ENCODE data around the gene CSRP1.
A peak's percentile ranks its signal among the peaks of the same experiment; 100 is the strongest.
"Not testable (repeated sequence)": the region's sequence is repeated elsewhere in the genome, so short reads cannot be mapped to it uniquely, and the experiment has no call there.

The CSRP1 gene

DNA sequence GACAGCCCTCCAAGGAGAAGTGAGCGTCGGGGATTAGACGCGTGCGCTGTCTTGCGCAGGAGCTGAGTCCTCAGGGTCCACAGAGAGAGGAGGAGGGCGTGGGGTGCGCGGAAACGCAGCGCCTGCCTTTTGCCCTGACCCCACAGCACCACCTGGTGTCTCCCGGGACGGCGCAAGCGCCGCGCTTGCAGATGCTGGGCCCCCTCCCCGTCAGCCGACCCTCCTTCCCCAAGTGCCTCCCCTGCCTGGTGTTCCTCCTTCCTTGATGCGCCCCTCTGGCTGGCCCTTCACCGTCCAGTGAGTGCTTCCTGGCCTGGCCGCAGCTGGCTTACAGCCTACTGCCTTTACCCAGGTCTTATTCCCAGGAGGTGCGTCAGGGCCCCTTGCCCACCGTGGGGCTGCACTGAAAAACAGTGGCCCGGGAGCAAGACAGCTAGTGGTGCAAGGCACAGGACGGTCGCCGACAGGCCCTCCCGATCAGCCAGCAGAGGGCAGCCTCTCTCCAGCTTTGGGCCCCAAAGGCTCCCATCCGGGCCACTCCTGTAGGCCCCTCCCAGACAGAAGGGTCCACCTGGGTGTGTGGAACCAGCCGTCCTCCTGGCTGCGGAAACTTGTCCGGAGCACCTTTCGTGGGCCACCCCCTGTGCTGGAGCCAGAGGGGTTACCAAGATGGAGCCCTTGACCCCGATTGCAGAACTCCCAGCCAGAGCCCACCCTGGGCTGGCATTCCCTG is 25.0 kb downstream of the CSRP1 start:
- DNase-seq: peak in 55 of 56 donors; percentile 37 to 91 (median 79)

DNA sequence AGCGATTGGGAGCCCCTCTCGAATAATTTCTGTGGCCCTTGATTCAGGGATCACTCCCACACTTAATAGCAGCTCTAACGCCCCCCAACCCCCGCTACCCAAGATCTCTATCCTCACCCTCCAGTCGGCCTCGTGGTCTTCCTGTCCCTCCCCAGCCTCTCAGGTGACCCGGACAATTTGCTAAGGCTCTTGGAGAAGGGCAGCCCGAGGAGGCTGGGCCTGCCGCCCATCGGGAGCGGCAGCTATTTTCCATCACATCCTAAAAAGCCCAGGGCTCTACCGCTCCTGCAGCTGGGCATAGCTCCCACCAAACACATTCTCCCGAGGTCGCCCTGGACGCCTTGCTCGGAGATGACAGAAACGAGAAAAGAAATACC is 25.9 kb downstream of the CSRP1 start:
- no peak for DNase-seq

DNA sequence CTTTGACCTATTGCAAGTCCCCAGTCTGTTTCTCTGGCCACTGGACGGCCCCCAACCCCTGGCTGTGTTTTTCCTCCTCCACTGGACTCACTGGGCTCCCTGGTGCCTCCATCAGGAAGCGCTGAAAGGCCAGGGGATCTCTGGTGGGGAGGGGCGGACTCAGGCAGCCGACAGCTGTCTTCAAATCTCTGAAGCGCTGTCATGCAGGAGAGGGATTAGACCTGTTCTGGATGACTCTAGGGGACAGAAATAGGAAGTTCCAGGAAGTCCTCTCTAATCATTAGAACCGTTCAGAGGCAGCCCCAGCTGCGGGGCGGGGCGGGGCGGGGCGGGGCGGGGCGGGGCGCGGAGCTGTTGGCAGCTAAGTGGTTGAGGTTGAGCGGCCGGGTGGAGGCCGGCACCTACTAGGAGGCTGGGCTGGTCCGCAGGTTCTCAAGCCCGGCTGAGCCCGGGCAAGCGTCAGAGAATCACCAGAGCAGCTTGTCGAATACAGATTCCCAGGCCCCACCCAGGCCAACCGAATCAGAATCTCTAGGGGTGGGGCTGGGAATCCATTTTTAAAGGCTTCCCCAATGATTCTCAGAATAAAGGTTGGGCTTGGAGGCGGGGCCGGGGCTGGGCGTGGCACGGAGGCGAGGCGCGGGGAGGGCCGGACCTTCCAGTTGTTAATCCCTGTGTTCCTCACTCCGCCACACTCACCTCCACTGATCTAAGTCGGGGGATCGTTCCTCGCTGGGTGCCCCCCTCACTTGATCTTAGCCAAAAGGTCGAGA is 26.5 kb downstream of the CSRP1 start:
- DNase-seq: peak in 31 of 56 donors; percentile 21 to 74 (median 52)

DNA sequence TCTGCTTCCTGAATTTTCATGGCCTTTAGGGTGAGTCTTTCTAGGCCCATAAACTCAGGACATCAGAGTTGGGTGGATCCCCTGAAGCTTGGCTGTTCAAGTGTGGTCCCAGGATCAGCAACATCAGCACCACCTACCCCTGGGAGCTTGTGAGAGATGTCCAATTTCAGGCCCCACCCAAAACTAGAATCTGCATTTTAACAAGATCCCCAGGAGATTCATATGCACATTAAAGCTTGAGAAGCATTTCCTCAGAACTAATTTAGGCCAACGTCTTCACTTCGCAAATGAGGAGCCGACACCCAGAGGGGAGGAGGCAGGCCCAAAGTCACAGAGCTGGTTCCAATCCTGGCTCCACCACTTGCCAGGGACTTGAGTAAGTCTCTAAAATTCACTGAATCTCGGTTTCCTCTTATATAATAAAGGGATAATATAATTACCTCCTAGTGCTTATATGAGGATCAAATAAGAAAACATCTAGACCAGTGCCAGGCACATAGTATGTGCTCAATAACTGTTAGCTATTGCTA is 27.7 kb downstream of the CSRP1 start:
- DNase-seq: no peak

DNA sequence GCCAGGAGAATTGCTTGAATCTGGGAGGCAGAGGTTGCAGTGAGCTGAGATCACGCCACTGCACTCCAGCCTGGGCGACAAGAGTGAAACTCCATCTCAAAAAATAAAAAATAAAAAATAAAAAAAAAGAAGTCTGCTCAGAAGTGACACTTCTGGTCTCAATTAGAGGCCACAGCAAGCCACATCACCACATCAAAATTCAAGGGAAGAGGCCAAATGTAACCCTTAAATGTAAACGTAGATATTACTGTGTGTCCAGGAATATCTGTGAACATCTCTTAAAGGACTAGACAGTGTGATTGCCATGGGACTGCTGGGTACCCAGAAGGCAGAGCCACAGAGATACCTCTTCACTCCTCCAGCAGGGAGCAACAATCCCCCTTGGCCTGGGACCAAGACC is 28.3 kb downstream of the CSRP1 start:
- not testable (repeated sequence) for DNase-seq

DNA sequence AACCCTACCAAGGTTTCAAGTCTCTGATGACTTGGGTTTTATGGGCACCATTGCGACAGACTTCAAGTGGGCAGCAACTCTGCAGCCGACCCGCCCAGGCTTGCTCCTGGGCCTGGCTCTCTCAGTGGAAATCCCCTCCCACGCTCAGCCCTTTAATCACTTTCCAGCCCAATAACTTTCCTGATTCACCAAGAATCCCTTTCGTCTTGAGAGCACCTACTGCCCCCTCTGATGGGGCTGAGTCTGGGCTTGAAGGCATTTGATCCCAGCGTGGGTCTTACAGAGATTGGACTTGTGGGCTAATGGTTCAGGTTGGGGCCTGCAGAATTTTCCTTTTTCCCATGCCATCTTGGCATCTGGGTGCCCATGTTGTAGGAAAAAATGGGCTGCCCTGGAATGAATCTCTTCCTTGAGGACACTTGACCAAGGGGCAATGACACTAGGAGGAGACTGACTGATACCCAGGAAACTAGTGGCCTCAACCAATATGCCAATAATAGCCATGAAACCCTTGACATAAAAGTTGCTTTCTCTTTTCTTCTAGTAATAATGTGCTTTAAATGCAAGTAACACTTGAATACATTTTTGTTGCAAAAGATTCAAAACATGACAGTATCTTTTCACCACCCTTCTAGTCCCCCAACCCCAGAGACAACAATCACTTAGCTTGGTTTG is 30.1 kb downstream of the CSRP1 start:
- no peak for DNase-seq

DNA sequence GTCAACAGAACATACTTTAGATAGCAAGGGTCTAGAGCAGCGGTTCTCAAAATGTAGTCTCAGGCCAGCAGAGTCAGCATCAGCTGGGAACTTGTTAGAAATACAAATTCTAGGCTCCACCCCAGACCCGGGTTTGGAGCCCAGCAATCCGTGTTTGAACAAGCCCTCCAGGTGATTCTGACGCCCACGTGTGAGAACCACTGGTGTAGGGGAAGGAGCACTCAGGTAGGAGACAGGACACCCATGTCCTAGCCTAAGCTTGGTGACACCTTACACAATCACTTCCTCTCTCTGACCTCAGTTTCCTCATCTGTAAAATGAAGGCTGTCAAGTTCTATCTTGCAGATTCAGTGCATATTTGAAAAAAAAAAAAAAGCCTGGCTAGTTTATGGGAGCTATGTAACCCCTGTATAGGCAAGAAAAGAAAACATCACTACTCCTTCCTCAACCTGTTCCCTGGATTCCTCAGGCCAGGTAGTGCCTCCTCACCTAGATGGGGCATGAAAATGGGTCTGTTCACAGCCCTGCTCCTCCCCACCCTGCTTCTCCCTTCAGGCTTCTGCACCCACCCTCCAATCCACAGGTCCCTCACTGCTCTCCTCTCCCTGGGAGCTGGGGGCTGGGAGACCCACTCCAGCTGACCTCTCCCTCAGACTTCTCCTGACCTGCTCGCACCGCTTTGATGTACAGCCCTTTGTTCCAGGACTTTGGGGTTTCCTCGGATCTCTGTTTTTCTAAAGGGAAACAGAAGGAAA is 30.8 kb downstream of the CSRP1 start:
- DNase-seq: no peak

DNA sequence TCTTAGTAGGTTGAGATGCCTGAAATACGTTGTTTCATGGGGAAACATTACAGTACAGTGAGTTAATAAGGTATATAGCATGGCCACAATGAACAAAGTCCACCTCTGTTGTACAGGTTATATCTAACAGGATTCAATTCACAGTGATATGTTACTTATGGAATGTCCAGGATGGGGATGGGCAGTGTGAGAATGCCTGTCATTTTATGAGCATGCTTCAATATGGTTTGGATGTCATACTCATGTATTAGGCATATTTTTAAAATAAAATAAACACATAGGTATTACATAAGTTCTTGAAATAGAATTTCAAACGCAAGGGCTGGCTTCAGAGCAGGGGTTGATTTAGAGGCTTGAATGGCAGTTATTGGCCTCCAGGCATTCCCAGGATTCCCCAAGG is 31.8 kb downstream of the CSRP1 start:
- no peak for DNase-seq

DNA sequence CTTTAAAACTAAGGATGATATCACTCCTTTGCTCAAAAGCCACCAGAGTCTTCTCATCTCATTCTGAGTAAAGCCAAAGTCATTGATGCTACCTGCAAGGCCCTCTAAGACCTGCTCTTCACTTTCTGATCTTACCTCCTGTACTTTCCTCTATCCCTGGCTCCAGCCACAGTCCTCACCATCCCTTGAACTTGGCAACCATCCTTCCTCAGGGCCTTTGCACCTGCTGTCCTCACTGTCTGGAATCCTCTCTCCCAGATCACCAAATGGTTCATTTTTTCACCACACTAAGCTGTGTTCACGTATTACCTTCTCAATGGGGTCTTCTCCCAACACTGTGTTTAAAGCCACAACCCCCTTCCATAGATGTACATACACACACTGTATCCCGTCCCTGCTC is 33.6 kb downstream of the CSRP1 start:
- no peak for DNase-seq

DNA sequence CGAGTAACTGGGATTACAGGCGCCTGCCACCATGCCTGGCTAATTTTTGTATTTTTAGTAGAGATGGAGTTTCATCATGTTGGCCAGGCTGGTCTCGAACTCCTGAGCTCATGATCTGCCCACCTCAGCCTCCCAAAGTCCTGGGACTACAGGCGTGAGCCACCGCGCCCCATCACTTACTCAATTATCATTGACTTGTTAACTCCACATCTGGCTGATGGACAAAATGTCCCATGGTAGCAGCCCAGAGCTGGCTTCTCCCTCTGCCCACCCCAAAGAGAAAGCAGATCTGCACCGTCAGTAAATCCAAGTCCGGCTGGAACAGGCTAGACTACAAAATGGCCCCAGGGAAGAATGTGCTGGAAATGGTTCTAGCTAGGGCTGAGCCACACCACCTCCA is 34.6 kb downstream of the CSRP1 start:
- DNase-seq: not testable (repeated sequence)

DNA sequence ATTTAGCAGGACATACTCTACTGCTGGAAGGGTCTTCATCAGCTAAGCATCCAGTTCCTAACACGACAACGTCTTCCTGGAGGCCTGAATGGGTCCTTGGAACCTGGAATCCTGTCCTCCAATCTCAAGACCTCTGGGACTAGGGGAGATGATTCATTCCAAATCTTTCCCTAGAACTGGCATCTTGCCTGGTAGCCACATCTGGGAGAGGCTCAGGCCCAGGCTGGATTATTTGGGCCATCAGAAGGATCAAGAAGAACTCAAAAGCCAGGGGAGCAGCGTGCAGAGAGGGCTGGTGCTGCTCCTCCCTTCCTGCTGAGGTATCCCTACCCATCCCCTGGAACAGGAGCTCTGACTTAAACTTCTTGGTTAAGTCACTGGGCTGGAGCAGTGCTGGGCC is 35.2 kb downstream of the CSRP1 start:
- no peak for DNase-seq

DNA sequence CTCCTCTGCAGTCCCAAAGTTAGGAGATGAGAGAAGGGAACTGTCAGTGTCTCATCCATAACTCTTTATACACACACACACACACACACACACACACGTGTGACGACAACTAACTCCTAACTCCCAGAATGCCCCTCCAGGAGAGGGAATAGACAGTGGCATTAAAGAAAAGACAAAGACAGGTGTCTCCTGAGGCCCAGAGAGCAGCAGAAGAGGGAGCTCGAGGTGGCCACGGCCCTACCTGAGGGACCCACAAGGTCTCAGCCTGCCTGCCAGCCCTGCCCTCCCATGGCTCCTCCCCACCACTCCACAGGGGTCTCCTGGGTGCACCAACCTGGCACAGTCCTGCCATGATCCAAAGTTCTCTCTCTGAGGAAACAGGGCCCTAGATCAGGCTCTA is 36.3 kb downstream of the CSRP1 start:
- DNase-seq: no peak

DNA sequence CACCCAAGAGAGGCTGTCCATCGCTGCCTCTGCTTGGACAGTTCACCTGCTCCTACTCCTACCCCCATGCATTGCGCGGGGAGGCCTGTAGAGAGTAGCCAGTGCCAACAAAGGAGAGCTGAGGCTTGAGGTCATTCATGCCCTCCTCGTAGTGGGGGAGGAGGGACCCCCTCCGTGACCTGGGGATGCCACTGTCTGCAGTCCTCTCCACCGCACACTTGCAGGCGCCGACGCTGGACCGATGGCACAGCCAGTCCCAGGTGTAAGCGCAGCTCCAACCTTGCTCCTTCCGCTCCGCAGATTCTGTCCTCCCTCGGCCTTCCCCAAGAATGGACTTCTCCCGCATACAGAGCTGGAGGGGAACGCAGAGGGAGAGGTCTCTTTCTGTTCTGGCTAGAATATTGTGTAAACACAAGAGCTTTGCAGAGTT is 37.3 kb downstream of the CSRP1 start:
- no peak for DNase-seq

DNA sequence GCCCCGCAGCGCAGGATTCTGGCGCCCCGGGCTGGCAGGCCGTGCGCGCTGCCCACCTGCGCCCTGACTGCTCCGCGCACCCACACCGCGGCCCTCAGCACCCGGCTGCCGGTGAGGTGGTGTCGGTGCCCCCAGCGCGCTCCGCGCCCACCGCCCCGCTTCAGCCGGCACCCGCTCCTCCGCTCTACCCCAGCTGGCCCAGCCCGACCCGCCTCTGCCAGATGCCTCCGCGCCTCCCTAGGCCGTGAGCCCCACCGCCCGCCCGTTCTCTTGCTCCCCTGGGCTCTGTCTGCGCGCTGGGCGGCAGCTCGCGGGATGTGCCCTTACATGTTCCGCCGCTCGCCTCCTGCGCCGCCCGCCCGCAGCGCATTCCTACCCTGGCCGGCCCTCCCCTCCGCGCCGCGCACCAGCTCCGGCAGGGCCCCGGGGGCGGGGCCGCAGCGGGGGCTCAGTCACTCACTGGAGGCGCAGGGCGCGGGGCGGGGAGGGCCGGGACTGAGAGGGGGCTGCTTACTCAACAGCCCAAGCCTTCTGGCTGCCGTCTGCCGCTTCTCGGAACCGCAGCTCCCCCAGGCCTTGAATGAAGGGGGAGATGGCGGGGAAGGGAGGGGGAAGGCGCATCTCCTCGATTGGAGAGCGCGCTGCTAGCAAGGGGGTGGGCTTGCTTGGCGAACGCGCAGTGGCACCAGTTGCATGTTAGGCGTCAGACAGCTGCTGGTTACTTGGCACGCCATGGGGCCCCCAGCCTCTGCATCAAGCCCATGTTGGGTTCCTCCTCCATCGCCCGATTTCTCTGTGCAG is 37.9 kb downstream of the CSRP1 start, which contains the start of gene PHLDA3:
Gene PHLDA3, minus strand, starts transcription at position 345 of the 801 bp plus-strand sequence. CDS start 402 bp downstream, outside the sequence.
- peak; percentile 39 to 92 (median 82) for DNase-seq

DNA sequence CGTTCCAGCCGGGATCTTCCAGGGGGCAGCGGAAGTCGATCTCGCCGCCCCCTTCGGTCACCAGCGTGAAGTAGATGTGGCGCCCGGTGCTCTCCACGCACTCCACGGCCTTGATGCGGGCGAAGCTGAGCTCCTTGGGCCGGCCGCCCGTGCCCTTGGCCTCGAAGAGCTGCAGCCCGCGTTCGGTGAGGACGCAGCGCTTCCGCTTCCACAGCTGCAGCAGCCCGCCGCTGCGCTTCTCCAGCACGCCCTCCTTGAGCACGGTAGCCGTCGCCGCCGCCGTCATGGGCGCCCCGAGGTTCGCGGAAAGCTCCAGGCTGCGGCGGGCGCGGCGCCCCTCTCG is 38.5 kb downstream of the CSRP1 start:
- DNase-seq: peak in 21 of 56 donors; percentile 18 to 83 (median 47)

DNA sequence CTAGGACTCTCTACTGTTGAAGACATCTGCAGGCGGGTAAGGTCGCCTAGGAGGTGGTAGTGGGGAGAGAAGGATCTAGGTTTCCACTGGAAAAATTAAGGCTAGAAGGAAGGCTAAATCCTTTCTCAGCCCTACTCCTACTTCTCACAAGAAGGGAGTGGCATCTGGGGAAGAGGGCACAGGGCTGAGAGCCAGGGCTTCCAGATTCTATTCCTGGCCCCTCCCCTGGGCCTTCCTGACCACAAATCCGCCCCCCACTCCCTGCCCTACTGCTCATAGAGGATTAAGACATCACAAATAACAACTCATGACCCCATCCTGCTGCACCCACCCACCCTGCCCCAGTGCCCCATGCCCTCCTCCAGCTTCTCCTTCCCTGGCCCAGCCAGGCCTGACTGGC is 40.4 kb downstream of the CSRP1 start:
- DNase-seq: no peak

DNA sequence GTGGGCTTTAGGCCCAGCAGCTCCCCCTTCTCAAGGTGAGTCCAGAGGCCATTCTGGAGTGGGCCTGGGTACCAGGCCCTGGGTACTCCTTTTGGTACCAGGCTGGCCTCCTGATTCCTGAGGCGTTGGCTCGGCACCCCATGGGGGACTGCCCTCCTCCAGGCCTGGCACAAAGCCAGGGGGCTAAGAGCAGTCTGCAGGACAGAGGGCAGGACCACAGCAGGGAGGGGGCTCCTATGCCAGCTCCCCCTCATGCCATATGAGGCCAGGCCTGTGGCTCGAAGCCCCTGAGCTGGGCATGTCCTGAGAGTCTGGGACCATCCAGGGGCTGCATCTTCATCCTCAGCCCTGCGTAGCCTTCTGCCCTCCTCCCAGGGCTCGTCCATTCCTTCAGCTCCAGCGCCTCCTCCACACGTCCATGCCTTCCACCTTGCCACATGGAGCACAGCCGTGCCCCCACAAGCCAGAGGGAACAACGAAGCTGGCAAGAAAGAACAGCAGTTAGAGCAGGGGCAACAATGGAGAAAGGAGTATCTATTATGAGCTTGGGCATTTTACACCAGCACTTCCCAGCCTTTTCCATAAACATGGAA is 41.1 kb downstream of the CSRP1 start:
- no peak for DNase-seq

DNA sequence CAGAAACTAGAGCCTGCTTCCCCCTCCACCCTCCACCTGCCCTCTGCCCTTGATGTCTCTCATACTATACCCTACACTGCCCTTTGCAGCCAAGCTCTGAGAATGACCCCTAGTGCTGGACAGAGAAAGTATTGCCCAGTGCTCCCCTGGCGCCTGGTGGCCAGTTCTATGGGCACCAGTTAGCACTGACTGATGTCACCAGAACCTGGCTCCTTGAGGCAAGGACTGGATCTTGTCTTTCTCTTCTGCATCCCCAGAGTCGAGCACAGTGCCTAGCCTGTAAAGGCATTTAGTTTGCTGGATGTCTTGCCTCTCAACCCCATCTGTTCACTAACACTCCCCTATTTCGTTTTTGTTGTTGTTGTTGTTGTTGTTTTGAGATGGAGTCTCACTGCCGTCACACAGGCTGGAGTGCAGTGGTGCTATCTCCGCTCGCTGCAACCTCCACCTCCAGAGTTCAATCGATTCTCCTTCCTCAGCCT is 43.8 kb downstream of the CSRP1 start:
- peak in 45 of 56 donors; percentile 12 to 81 (median 53) for DNase-seq

DNA sequence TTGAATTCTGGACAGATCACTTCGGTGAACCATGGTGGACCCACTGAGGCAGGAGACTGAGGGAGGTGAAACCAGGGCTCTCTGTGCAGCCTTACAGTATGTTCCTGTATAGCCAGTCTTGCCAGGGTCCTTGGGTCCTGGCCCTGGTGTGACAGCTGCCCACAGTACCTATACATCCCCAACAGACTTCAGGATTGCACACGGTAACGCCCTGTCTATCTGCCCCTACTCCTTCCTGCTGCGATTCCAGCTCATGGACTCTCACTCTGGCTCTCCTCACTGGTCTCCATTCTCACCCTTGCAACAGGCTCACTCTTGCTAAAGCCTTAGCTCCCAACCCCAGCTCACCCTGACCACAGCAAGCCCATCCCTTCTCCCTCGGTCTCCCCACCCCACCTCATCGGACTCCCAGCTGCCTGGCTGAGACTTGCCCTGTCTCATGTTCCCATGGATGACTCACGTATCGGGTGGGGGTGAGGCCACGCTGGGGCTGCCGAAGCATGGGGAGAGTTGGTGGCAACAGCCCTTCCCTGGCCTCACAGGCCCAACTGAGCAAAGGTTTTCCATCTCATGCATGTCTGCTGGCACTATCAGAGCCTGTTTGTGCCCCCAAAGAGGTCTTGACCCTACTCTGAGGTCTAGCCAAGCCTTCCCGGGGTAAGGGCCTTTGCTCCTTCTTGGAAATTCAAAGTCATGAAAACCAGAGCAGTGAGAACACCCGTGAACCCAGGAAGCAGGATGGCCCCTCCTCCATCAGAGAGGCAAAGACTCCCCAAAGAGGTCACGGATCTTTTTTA is 45.1 kb downstream of the CSRP1 start:
- peak in 49 of 56 donors; percentile 22 to 88 (median 65) for DNase-seq

All from nucleus accumbens (tissue), 56 donors.